ENCODE results near the gene ANKRD34C.

ANKRD34C gene

GRCh38 chr15:79265167-79265566 lies 17.4 kb upstream of the ANKRD34C start:
- Histone ChIP-seq H3K27ac (no peak overlapping the region), H3K36me3 (ENCODE audit: insufficient read depth, low read length) (no peaks in the 10 kb centered on the region), H3K4me3 (no peak overlapping the region), H3K9me3 (ENCODE audit: low read depth, low read length) (no peaks in the 10 kb centered on the region), H3K9ac (ENCODE audit: insufficient read length) (no peak overlapping the region)
- TF ChIP-seq FOXP2 (optimal IDR thresholded peaks at IDR 0.05; ENCODE audit: control extremely low read depth, extremely low read length, insufficient read depth) (no peak), POLR2AphosphoS5 (IDR thresholded peaks at IDR 0.05; ENCODE audit: borderline replicate concordance, low read depth, low read length) (no peak), EZH2 (IDR thresholded peaks at IDR 0.05) (no peak)
- no peak for DNase-seq (ENCODE audit: low read depth, low spot score)

GRCh38 chr15:79265987-79266579 lies 16.4 kb upstream of the ANKRD34C start:
- H3K9me3 ChIP-seq (ENCODE audit: low read depth, low read length) = no peaks in the 10 kb centered on the region
- TF ChIP-seq EZH2 (IDR thresholded peaks at IDR 0.05) (no peak), POLR2AphosphoS5 (IDR thresholded peaks at IDR 0.05; ENCODE audit: borderline replicate concordance, low read depth, low read length) (no peak), FOXP2 (optimal IDR thresholded peaks at IDR 0.05; ENCODE audit: control extremely low read depth, extremely low read length, insufficient read depth) (no peak)
- no peaks in the 10 kb centered on the region for H3K36me3 ChIP-seq (ENCODE audit: insufficient read depth, low read length)
- H3K27ac ChIP-seq = no peak overlapping the region
- no peak overlapping the region for H3K4me3 ChIP-seq
- no peak for DNase-seq (ENCODE audit: low read depth, low spot score)
- no peak overlapping the region for H3K9ac ChIP-seq (ENCODE audit: insufficient read length)

- Histone ChIP-seq H3K9ac (ENCODE audit: insufficient read length) (no peak overlapping the region), H3K4me3 (no peak overlapping the region), H3K36me3 (ENCODE audit: insufficient read depth, low read length) (no peaks in the 10 kb centered on the region), H3K27ac (no peak overlapping the region), H3K9me3 (ENCODE audit: low read depth, low read length) (no peaks in the 10 kb centered on the region)
- no peak for DNase-seq (ENCODE audit: low read depth, low spot score)
- TF ChIP-seq POLR2AphosphoS5 (IDR thresholded peaks at IDR 0.05; ENCODE audit: borderline replicate concordance, low read depth, low read length) = no peak
- TF ChIP-seq FOXP2 (optimal IDR thresholded peaks at IDR 0.05; ENCODE audit: control extremely low read depth, extremely low read length, insufficient read depth) = no peak
- TF ChIP-seq EZH2 (IDR thresholded peaks at IDR 0.05) = no peak
These were observed 928 bp downstream of the ANKRD34C start for GRCh38 chr15:79283252-79284048.

- TF ChIP-seq FOXP2 (optimal IDR thresholded peaks at IDR 0.05; ENCODE audit: control extremely low read depth, extremely low read length, insufficient read depth) = no peak
- TF ChIP-seq EZH2 (IDR thresholded peaks at IDR 0.05) = no peak
- no peak for TF ChIP-seq POLR2AphosphoS5 (IDR thresholded peaks at IDR 0.05; ENCODE audit: borderline replicate concordance, low read depth, low read length)
- Histone ChIP-seq H3K4me3 (no peak overlapping the region), H3K9ac (ENCODE audit: insufficient read length) (no peak overlapping the region), H3K36me3 (ENCODE audit: insufficient read depth, low read length) (no peaks in the 10 kb centered on the region), H3K9me3 (ENCODE audit: low read depth, low read length) (no peaks in the 10 kb centered on the region), H3K27ac (no peak overlapping the region)
- no peak for DNase-seq (ENCODE audit: low read depth, low spot score)
These were observed 8.2 kb downstream of the ANKRD34C start for GRCh38 chr15:79290642-79291275.

GRCh38 chr15:79292011-79292410 lies 9.5 kb downstream of the ANKRD34C start:
- no peak overlapping the region for H3K9ac ChIP-seq (ENCODE audit: insufficient read length)
- H3K27ac ChIP-seq = no peak overlapping the region
- no peak for DNase-seq (ENCODE audit: low read depth, low spot score)
- TF ChIP-seq FOXP2 (optimal IDR thresholded peaks at IDR 0.05; ENCODE audit: control extremely low read depth, extremely low read length, insufficient read depth) (no peak), EZH2 (IDR thresholded peaks at IDR 0.05) (no peak), POLR2AphosphoS5 (IDR thresholded peaks at IDR 0.05; ENCODE audit: borderline replicate concordance, low read depth, low read length) (no peak)
- no peak overlapping the region for H3K4me3 ChIP-seq
- H3K36me3 ChIP-seq (ENCODE audit: insufficient read depth, low read length) = no peaks in the 10 kb centered on the region
- H3K9me3 ChIP-seq (ENCODE audit: low read depth, low read length) = no peaks in the 10 kb centered on the region

GRCh38 chr15:79294075-79294474 lies 11.6 kb downstream of the ANKRD34C start:
- TF ChIP-seq EZH2 (IDR thresholded peaks at IDR 0.05) = no peak
- TF ChIP-seq POLR2AphosphoS5 (IDR thresholded peaks at IDR 0.05; ENCODE audit: borderline replicate concordance, low read depth, low read length) = no peak
- no peak for TF ChIP-seq FOXP2 (optimal IDR thresholded peaks at IDR 0.05; ENCODE audit: control extremely low read depth, extremely low read length, insufficient read depth)
- Histone ChIP-seq H3K9ac (ENCODE audit: insufficient read length) (no peak overlapping the region), H3K36me3 (ENCODE audit: insufficient read depth, low read length) (no peaks in the 10 kb centered on the region), H3K4me3 (no peak overlapping the region), H3K27ac (no peak overlapping the region), H3K9me3 (ENCODE audit: low read depth, low read length) (no peaks in the 10 kb centered on the region)
- DNase-seq (ENCODE audit: low read depth, low spot score) = no peak

GRCh38 chr15:79296583-79296982 lies 14.1 kb downstream of the ANKRD34C start:
- TF ChIP-seq POLR2AphosphoS5 (IDR thresholded peaks at IDR 0.05; ENCODE audit: borderline replicate concordance, low read depth, low read length) (no peak), FOXP2 (optimal IDR thresholded peaks at IDR 0.05; ENCODE audit: control extremely low read depth, extremely low read length, insufficient read depth) (no peak), EZH2 (IDR thresholded peaks at IDR 0.05) (no peak)
- DNase-seq (ENCODE audit: low read depth, low spot score) = no peak

GRCh38 chr15:79299126-79299840 lies 16.8 kb downstream of the ANKRD34C start:
- Histone ChIP-seq H3K4me3 (no peak overlapping the region), H3K9me3 (ENCODE audit: low read depth, low read length) (no peaks in the 10 kb centered on the region), H3K36me3 (ENCODE audit: insufficient read depth, low read length) (no peaks in the 10 kb centered on the region), H3K27ac (no peak overlapping the region), H3K9ac (ENCODE audit: insufficient read length) (no peak overlapping the region)
- TF ChIP-seq FOXP2 (optimal IDR thresholded peaks at IDR 0.05; ENCODE audit: control extremely low read depth, extremely low read length, insufficient read depth) (no peak), POLR2AphosphoS5 (IDR thresholded peaks at IDR 0.05; ENCODE audit: borderline replicate concordance, low read depth, low read length) (no peak)
- no peak for DNase-seq (ENCODE audit: low read depth, low spot score)

More at GRCh38 chr15:79296583-79296982, 14.1 kb downstream of the ANKRD34C start:
- no peak overlapping the region for H3K9ac ChIP-seq (ENCODE audit: insufficient read length)
- H3K27ac ChIP-seq = no peak overlapping the region
- no peak overlapping the region for H3K4me3 ChIP-seq
- H3K9me3 ChIP-seq (ENCODE audit: low read depth, low read length) = no peaks in the 10 kb centered on the region
- H3K36me3 ChIP-seq (ENCODE audit: insufficient read depth, low read length) = no peaks in the 10 kb centered on the region
